GM10266 (cell line): ENCODE results near the gene TRIM45.
"Not testable (repeated sequence)": the region's sequence is repeated elsewhere in the genome, so short reads cannot be mapped to it uniquely, and the experiment has no call there.

Source experiments
- DNase-seq: peaks from one replicate; pipeline ENCODE4 v3.0.0; 2012; ENCODE audit errors: extremely low spot score
- CTCF ChIP-seq: IDR thresholded peaks from 2 replicates; pipeline ENCODE4 v1.5.1; 2012; ENCODE audit warnings: mild to moderate bottlenecking, low read depth; ENCODE audit not compliant: control insufficient read depth, insufficient read depth; ENCODE audit errors: missing control alignments

TRIM45 gene

GRCh38 chr1:117161887-117162286 is 40.3 kb upstream of the TRIM45 start:
- TF ChIP-seq CTCF: no peak
- DNase-seq: no peak

GRCh38 chr1:117151305-117151704 is 29.8 kb upstream of the TRIM45 start:
- DNase-seq: not testable (repeated sequence)

- no peak for TF ChIP-seq CTCF
- no peak for DNase-seq
These were observed 28.8 kb upstream of the TRIM45 start for GRCh38 chr1:117150316-117150715.

- no peak for DNase-seq
- no peak for TF ChIP-seq CTCF
These were observed 26.5 kb upstream of the TRIM45 start for GRCh38 chr1:117147856-117148588.

- no peak for TF ChIP-seq CTCF
- no peak for DNase-seq
These were observed 25.8 kb upstream of the TRIM45 start for GRCh38 chr1:117147341-117147831.

GRCh38 chr1:117146575-117147340 is 25.2 kb upstream of the TRIM45 start:
- no peak for DNase-seq
- no peak for TF ChIP-seq CTCF

- TF ChIP-seq CTCF: no peak
These were observed 24.5 kb upstream of the TRIM45 start for GRCh38 chr1:117146072-117146471.

More at GRCh38 chr1:117146072-117146471, 24.5 kb upstream of the TRIM45 start:
- DNase-seq: no peak
